Lower lobe of right lung (tissue), 2 donors: ENCODE results near the gene AK8. TPM values are rescaled to one million over a fixed set of nuclear protein-coding genes. Genes with fewer than 3 reads are reported as not detected.

ENCODE experiments used
- ATAC-seq, 2 donors: fragments of 200-7000 bp; cut with Tn5 transposase; one replicate each; pipeline ENCODE4 v1.9.1; 2020 to 2022; ENCODE audit warnings: mild to moderate bottlenecking in 2 of 2, moderate library complexity in 2 of 2
- DNase-seq: peaks from one replicate; pipeline ENCODE4 v3.0.0-alpha.2; 2020
- H3K27ac ChIP-seq: fragments of 200-600 bp; one replicate; pipeline ENCODE4 v1.8.0; 2022
- H3K27me3 ChIP-seq: fragments of 200-600 bp; one replicate; pipeline ENCODE4 v1.8.0; 2022; ENCODE audit warnings: low read depth
- H3K36me3 ChIP-seq: fragments of 200-600 bp; one replicate; pipeline ENCODE4 v1.8.0; 2022; ENCODE audit warnings: mild to moderate bottlenecking
- H3K4me1 ChIP-seq: fragments of 200-600 bp; one replicate; pipeline ENCODE4 v1.8.0; 2022
- H3K4me3 ChIP-seq: fragments of 200-600 bp; one replicate; pipeline ENCODE4 v1.8.0; 2022; ENCODE audit warnings: mild to moderate bottlenecking
- H3K9me3 ChIP-seq: fragments of 200-600 bp; one replicate; pipeline ENCODE4 v1.8.0; 2022
- intact Hi-C: fragments of 100-400 bp; cut with DNase I; formaldehyde crosslinking; loops from one replicate; pipeline ENCODE4 v1.11.0; 2022
- total RNA-seq: library from RNA; stranded (reverse); fragmentation: NEBNext Ultra II Directional; extraction: Animal tissue kit (Norgen Biotek cat#: 25700); gene quantifications from one replicate; pipeline ENCODE4 v1.2.1, GENCODE V29; 2021
- TF ChIP-seq, protein P1 (sequence below): fragments of 200-600 bp; IDR thresholded peaks from one replicate; pipeline ENCODE4 v1.8.0; 2022; ENCODE audit warnings: antibody characterized with exemption, mild to moderate bottlenecking
- donor health status: DM: no; HTN: yes; CAD: no; lungs with severe emphysema.

AK8 gene
- total RNA-seq, 1 donor from 2014 or later, result 6.1 TPM

DNA sequence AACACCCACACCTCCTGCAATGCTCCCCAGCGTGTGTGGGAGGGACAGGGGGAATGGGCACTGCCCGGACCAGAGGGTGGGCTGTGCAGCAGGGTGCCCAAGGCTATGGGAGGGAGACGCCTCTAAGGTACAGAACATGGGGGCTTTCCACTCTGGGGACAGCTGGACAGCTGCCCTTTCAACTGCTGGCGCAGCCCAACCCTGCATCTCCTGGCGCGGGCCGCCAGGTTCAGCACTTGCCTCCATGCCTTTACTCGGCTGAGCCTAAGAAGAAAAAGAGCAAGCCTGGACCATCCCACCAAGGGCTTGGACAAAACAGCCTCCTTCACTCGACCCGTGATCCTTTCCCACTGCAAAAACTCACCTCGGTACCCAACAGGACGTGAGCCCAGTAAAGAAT, 15.0 kb downstream of the AK8 start:
- Histone ChIP-seq H3K4me3 (no peak overlapping the region), H3K27me3 (no peaks in the 10 kb centered on the region), H3K4me1 (no peaks in the 10 kb centered on the region), H3K36me3 (no peaks in the 10 kb centered on the region), H3K27ac (no peak overlapping the region), H3K9me3 (no peaks in the 10 kb centered on the region)
- DNase-seq, result no peak
- TF ChIP-seq, protein P1, sequence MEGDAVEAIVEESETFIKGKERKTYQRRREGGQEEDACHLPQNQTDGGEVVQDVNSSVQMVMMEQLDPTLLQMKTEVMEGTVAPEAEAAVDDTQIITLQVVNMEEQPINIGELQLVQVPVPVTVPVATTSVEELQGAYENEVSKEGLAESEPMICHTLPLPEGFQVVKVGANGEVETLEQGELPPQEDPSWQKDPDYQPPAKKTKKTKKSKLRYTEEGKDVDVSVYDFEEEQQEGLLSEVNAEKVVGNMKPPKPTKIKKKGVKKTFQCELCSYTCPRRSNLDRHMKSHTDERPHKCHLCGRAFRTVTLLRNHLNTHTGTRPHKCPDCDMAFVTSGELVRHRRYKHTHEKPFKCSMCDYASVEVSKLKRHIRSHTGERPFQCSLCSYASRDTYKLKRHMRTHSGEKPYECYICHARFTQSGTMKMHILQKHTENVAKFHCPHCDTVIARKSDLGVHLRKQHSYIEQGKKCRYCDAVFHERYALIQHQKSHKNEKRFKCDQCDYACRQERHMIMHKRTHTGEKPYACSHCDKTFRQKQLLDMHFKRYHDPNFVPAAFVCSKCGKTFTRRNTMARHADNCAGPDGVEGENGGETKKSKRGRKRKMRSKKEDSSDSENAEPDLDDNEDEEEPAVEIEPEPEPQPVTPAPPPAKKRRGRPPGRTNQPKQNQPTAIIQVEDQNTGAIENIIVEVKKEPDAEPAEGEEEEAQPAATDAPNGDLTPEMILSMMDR, result no peak
- ATAC-seq, result no peak
- intact Hi-C loops, result no loop called here

DNA sequence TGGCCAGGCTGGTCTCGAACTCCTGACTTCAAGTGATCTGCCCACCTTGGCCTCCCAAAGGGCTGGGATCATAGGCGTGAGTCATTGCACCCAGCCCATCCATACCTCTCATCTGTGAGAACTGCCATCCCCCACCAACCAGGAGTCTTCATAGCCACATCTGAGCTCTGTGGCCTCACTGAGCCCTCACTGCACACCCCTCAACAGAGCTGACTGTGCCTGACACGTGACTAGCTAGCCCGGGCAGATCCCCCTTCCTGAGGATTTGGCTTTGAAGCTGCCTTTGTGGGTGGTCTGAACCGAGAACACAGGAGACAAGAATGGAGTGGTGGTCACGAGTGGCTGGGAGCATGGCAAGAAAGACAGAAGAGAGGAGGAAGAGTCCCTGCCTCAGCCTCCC, 15.6 kb downstream of the AK8 start:
- no peak overlapping the region for H3K4me3 ChIP-seq
- TF ChIP-seq, protein P1, result no peak
- no peak for DNase-seq
- no peaks in the 10 kb centered on the region for H3K4me1 ChIP-seq
- no peaks in the 10 kb centered on the region for H3K36me3 ChIP-seq
- H3K27ac ChIP-seq, result no peak overlapping the region
- no peaks in the 10 kb centered on the region for H3K9me3 ChIP-seq
- H3K27me3 ChIP-seq, result no peaks in the 10 kb centered on the region
- intact Hi-C loops, result no loop called here
- ATAC-seq, result no peak

DNA sequence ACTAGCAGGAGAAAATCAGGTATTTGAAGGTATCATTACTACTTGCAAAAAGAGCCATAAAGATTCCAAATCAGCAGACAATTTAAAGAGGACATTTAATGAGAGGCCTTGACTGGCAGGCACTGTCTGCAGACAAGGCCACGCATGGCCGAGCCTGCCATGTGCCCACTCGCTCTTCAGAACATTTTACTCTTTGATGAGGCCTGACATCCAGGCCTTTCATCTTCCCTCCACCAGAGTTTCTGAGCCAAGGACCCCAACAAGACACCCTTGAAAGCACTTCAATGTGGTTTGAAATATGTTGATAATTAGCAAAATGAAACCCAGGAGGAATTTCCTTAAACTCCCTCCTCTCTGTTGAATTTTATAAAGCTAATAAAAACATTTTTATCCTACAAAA, 16.4 kb downstream of the AK8 start:
- no peaks in the 10 kb centered on the region for H3K4me1 ChIP-seq
- DNase-seq, result no peak
- TF ChIP-seq, protein P1, result no peak
- H3K4me3 ChIP-seq, result no peak overlapping the region
- H3K27me3 ChIP-seq, result no peaks in the 10 kb centered on the region
- no peaks in the 10 kb centered on the region for H3K9me3 ChIP-seq
- intact Hi-C loops, result no loop called here
- H3K27ac ChIP-seq, result no peak overlapping the region
- no peaks in the 10 kb centered on the region for H3K36me3 ChIP-seq
- ATAC-seq, result no peak

DNA sequence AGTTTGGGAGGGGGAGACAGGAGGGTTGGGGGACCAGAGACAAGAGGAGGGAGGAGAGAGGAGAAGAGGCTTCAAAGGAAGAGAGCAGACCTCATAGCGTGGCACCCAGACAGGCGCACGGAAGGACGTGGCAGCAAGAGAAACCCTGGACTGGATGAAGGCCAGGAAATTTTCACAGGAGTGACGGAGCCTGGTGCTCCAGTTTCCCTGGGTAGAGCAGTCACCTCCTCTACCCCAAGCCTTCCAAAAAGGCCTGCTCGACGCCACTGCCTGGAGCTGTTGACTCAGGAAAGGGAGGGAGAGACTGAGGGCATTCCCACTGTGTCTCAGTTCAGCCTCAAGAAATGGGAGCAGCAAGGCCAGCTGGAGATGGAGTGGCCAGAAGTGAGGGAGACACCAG, 19.3 kb downstream of the AK8 start:
- DNase-seq, result no peak
- TF ChIP-seq, protein P1, result no peak
- no peaks in the 10 kb centered on the region for H3K36me3 ChIP-seq
- no peak for ATAC-seq
- no peak overlapping the region for H3K4me3 ChIP-seq
- intact Hi-C loops, result no loop called here
- no peaks in the 10 kb centered on the region for H3K4me1 ChIP-seq
- H3K27me3 ChIP-seq, result no peaks in the 10 kb centered on the region
- no peak overlapping the region for H3K27ac ChIP-seq
- H3K9me3 ChIP-seq, result no peaks in the 10 kb centered on the region

- no peak for DNase-seq
These were observed 20.3 kb downstream of the AK8 start for GRCh38 chr9:132857616-132858342.

More at GRCh38 chr9:132857616-132858342, 20.3 kb downstream of the AK8 start:
- no peak overlapping the region for H3K4me3 ChIP-seq
- peak in 1 of 2 donors; percentile 4 for ATAC-seq
- no peaks in the 10 kb centered on the region for H3K27me3 ChIP-seq
- no peaks in the 10 kb centered on the region for H3K9me3 ChIP-seq
- TF ChIP-seq, protein P1, result no peak
- H3K4me1 ChIP-seq, result no peaks in the 10 kb centered on the region
- intact Hi-C loops, result no loop called here
- no peaks in the 10 kb centered on the region for H3K36me3 ChIP-seq
- no peak overlapping the region for H3K27ac ChIP-seq
